Neural crest cell (in vitro differentiated cells): ENCODE measurements around the gene LIMS1. TPM values are rescaled to one million over a fixed set of nuclear protein-coding genes. Genes with fewer than 3 reads are reported as not detected.

Experiments
- DNase-seq: peaks from one replicate; pipeline ENCODE4 v3.0.0; 2021; ENCODE audit warnings: low read depth, mixed read lengths, low spot score
- H3K27ac Mint-ChIP-seq: one replicate; pipeline ENCODE4 v1.8.0; 2021; ENCODE audit warnings: mild to moderate bottlenecking, mixed read lengths; ENCODE audit not compliant: unreplicated experiment
- H3K27me3 Mint-ChIP-seq: 2 replicates; pipeline ENCODE4 v1.8.0; 2021; ENCODE audit warnings: low read depth, mild to moderate bottlenecking, mixed read lengths
- H3K36me3 Mint-ChIP-seq: 2 replicates; pipeline ENCODE4 v1.8.0; 2021; ENCODE audit warnings: low read depth, mild to moderate bottlenecking, mixed read lengths
- H3K4me1 Mint-ChIP-seq: 2 replicates; pipeline ENCODE4 v1.8.0; 2021; ENCODE audit warnings: mixed read lengths
- H3K4me3 Mint-ChIP-seq: one replicate; pipeline ENCODE4 v1.8.0; 2021; ENCODE audit warnings: mild to moderate bottlenecking, mixed read lengths
- H3K9me3 Mint-ChIP-seq: 2 replicates; pipeline ENCODE4 v1.8.0; 2021; ENCODE audit warnings: mixed read lengths
- CTCF ChIP-seq: fragments of 200-600 bp; sonication (generic); conservative IDR thresholded peaks from 2 replicates; pipeline ENCODE4 v1.5.0; 2021; ENCODE audit warnings: antibody characterized with exemption, mild to moderate bottlenecking
- total RNA-seq: library from RNA; stranded (reverse); gene quantifications from 2 replicates; pipeline ENCODE4 v1.2.1, GENCODE V29; 2021

Gene LIMS1
- total RNA-seq, 1 donor from 2014 or later, result 30.9 TPM

- Mint-ChIP-seq H3K4me1 (peaks cover 45% of the 10 kb centered on the region), H3K9me3 (no peaks in the 10 kb centered on the region), H3K27me3 (no peaks in the 10 kb centered on the region), H3K27ac (no peak overlapping the region), H3K36me3 (no peaks in the 10 kb centered on the region), H3K4me3 (no peak overlapping the region)
- DNase-seq, result no peak
- TF ChIP-seq CTCF, result no peak
Observed at GRCh38 chr2:108629417-108629816, 95.1 kb downstream of the LIMS1 start.

GRCh38 chr2:108630567-108631405 is 96.5 kb downstream of the LIMS1 start:
- no peak for DNase-seq
- no peak overlapping the region for H3K4me3 Mint-ChIP-seq
- no peaks in the 10 kb centered on the region for H3K36me3 Mint-ChIP-seq
- peaks cover 43% of the 10 kb centered on the region for H3K4me1 Mint-ChIP-seq
- no peaks in the 10 kb centered on the region for H3K27me3 Mint-ChIP-seq
- no peak for TF ChIP-seq CTCF
- no peaks in the 10 kb centered on the region for H3K9me3 Mint-ChIP-seq
- no peak overlapping the region for H3K27ac Mint-ChIP-seq

GRCh38 chr2:108632332-108633160 is 98.3 kb downstream of the LIMS1 start:
- H3K36me3 Mint-ChIP-seq, result no peaks in the 10 kb centered on the region
- H3K9me3 Mint-ChIP-seq, result no peaks in the 10 kb centered on the region
- H3K27ac Mint-ChIP-seq, result no peak overlapping the region
- H3K27me3 Mint-ChIP-seq, result no peaks in the 10 kb centered on the region
- no peak for DNase-seq
- H3K4me3 Mint-ChIP-seq, result no peak overlapping the region
- no peak for TF ChIP-seq CTCF
- H3K4me1 Mint-ChIP-seq, result peaks cover 49% of the 10 kb centered on the region

GRCh38 chr2:108633409-108633808 is 99.1 kb downstream of the LIMS1 start:
- no peak for DNase-seq
- H3K9me3 Mint-ChIP-seq, result no peaks in the 10 kb centered on the region
- H3K27ac Mint-ChIP-seq, result no peak overlapping the region
- no peaks in the 10 kb centered on the region for H3K36me3 Mint-ChIP-seq
- no peak for TF ChIP-seq CTCF
- no peak overlapping the region for H3K4me3 Mint-ChIP-seq
- H3K27me3 Mint-ChIP-seq, result no peaks in the 10 kb centered on the region
- peaks cover 43% of the 10 kb centered on the region for H3K4me1 Mint-ChIP-seq

GRCh38 chr2:108634011-108634410 is 99.7 kb downstream of the LIMS1 start:
- Mint-ChIP-seq H3K27me3 (no peaks in the 10 kb centered on the region), H3K4me3 (no peak overlapping the region), H3K4me1 (peaks cover 40% of the 10 kb centered on the region), H3K27ac (peak overlapping the region; percentile 29), H3K9me3 (no peaks in the 10 kb centered on the region), H3K36me3 (no peaks in the 10 kb centered on the region)
- no peak for DNase-seq
- TF ChIP-seq CTCF, result no peak
